ENCODE measurements around the gene IQCC.

Gene IQCC

GRCh38 chr1:32216566-32216965, 11.1 kb downstream of the IQCC start:
- TF ChIP-seq REST (IDR thresholded peaks at IDR 0.05; ENCODE audit: insufficient read depth in 1 of 2, low read depth in 2 of 2, low read length in 2 of 2) (no peak), TAF1 (IDR thresholded peaks at IDR 0.05; ENCODE audit: borderline replicate concordance, insufficient read depth, low read length) (no peak), SIN3A (IDR thresholded peaks at IDR 0.05; ENCODE audit: borderline replicate concordance, insufficient read depth, low read length) (no peak), FOXP2 (optimal IDR thresholded peaks at IDR 0.05; ENCODE audit: borderline replicate concordance, extremely low read depth, extremely low read length, insufficient read depth) (no peak), POLR2AphosphoS5 (IDR thresholded peaks at IDR 0.05; ENCODE audit: low read depth, low read length) (no peak)

- TF ChIP-seq REST (IDR thresholded peaks at IDR 0.05; ENCODE audit: insufficient read depth in 1 of 2, low read depth in 2 of 2, low read length in 2 of 2) (no peak), TAF1 (IDR thresholded peaks at IDR 0.05; ENCODE audit: borderline replicate concordance, insufficient read depth, low read length) (no peak), POLR2AphosphoS5 (IDR thresholded peaks at IDR 0.05; ENCODE audit: low read depth, low read length) (no peak), FOXP2 (optimal IDR thresholded peaks at IDR 0.05; ENCODE audit: borderline replicate concordance, extremely low read depth, extremely low read length, insufficient read depth) (no peak), SIN3A (IDR thresholded peaks at IDR 0.05; ENCODE audit: borderline replicate concordance, insufficient read depth, low read length) (no peak)
Measured at GRCh38 chr1:32219022-32219421, 13.6 kb downstream of the IQCC start.

- TF ChIP-seq FOXP2 (optimal IDR thresholded peaks at IDR 0.05; ENCODE audit: borderline replicate concordance, extremely low read depth, extremely low read length, insufficient read depth) (no peak), SIN3A (IDR thresholded peaks at IDR 0.05; ENCODE audit: borderline replicate concordance, insufficient read depth, low read length) (no peak), POLR2AphosphoS5 (IDR thresholded peaks at IDR 0.05; ENCODE audit: low read depth, low read length) (no peak), TAF1 (IDR thresholded peaks at IDR 0.05; ENCODE audit: borderline replicate concordance, insufficient read depth, low read length) (no peak), REST (IDR thresholded peaks at IDR 0.05; ENCODE audit: insufficient read depth in 1 of 2, low read depth in 2 of 2, low read length in 2 of 2) (no peak)
Measured at GRCh38 chr1:32220746-32221580, 15.5 kb downstream of the IQCC start.

- TF ChIP-seq SIN3A (IDR thresholded peaks at IDR 0.05; ENCODE audit: borderline replicate concordance, insufficient read depth, low read length) = no peak
- no peak for TF ChIP-seq TAF1 (IDR thresholded peaks at IDR 0.05; ENCODE audit: borderline replicate concordance, insufficient read depth, low read length)
- no peak for TF ChIP-seq REST (IDR thresholded peaks at IDR 0.05; ENCODE audit: insufficient read depth in 1 of 2, low read depth in 2 of 2, low read length in 2 of 2)
- no peak for TF ChIP-seq FOXP2 (optimal IDR thresholded peaks at IDR 0.05; ENCODE audit: borderline replicate concordance, extremely low read depth, extremely low read length, insufficient read depth)
- TF ChIP-seq POLR2AphosphoS5 (IDR thresholded peaks at IDR 0.05; ENCODE audit: low read depth, low read length) = no peak
Measured at GRCh38 chr1:32221581-32221979, 16.1 kb downstream of the IQCC start.

Data from PFSK-1 (cell line).